NCI-H82 (cell line): ENCODE measurements around the gene ATG5.
"Not testable (repeated sequence)": the region's sequence is repeated elsewhere in the genome, so short reads cannot be mapped to it uniquely, and the experiment has no call there.

Experiments
- DNase-seq: peaks from one replicate; lab custom pipeline; 2025; lab: John Stamatoyannopoulos, UW

ATG5 gene

GRCh38 chr6:106309766-106310373 is 15.7 kb downstream of the ATG5 start:
- DNase-seq: no peak

GRCh38 chr6:106308985-106309384 is 16.6 kb downstream of the ATG5 start:
- DNase-seq: no peak

- DNase-seq: no peak
Observed at GRCh38 chr6:106305740-106306139, 19.8 kb downstream of the ATG5 start.

GRCh38 chr6:106300944-106301343 is 24.6 kb downstream of the ATG5 start:
- DNase-seq: peak; percentile 2

- no peak for DNase-seq
Observed at GRCh38 chr6:106300020-106300780, 25.4 kb downstream of the ATG5 start.

- DNase-seq: no peak
Observed at GRCh38 chr6:106293116-106293515, 32.4 kb downstream of the ATG5 start.

- no peak for DNase-seq
Observed at GRCh38 chr6:106290954-106291353, 34.6 kb downstream of the ATG5 start.

- no peak for DNase-seq
Observed at GRCh38 chr6:106290032-106290431, 35.5 kb downstream of the ATG5 start.

- no peak for DNase-seq
Observed at GRCh38 chr6:106287215-106287614, 38.3 kb downstream of the ATG5 start.

GRCh38 chr6:106286746-106287145 is 38.8 kb downstream of the ATG5 start:
- DNase-seq: no peak

GRCh38 chr6:106283481-106283880 is 42.1 kb downstream of the ATG5 start:
- no peak for DNase-seq

- no peak for DNase-seq
Observed at GRCh38 chr6:106281661-106282060, 43.9 kb downstream of the ATG5 start.

- no peak for DNase-seq
Observed at GRCh38 chr6:106281088-106281487, 44.5 kb downstream of the ATG5 start.

GRCh38 chr6:106279179-106279578 is 46.4 kb downstream of the ATG5 start:
- DNase-seq: no peak

GRCh38 chr6:106275692-106276091 is 49.9 kb downstream of the ATG5 start:
- no peak for DNase-seq

- no peak for DNase-seq
Observed at GRCh38 chr6:106273087-106273486, 52.5 kb downstream of the ATG5 start.

- DNase-seq: no peak
Observed at GRCh38 chr6:106272287-106272686, 53.3 kb downstream of the ATG5 start.

GRCh38 chr6:106270414-106270813 is 55.1 kb downstream of the ATG5 start:
- no peak for DNase-seq

GRCh38 chr6:106269268-106269919 is 56.2 kb downstream of the ATG5 start:
- not testable (repeated sequence) for DNase-seq

GRCh38 chr6:106268500-106268899 is 57.1 kb downstream of the ATG5 start:
- not testable (repeated sequence) for DNase-seq

GRCh38 chr6:106264433-106264832 is 61.1 kb downstream of the ATG5 start:
- DNase-seq: not testable (repeated sequence)

GRCh38 chr6:106259748-106260147 is 65.8 kb downstream of the ATG5 start:
- not testable (repeated sequence) for DNase-seq

- no peak for DNase-seq
Observed at GRCh38 chr6:106258726-106259125, 66.8 kb downstream of the ATG5 start.
